Sigmoid colon (tissue), 7 donors: ENCODE data around the gene PSMD4. TPM values are rescaled to one million over a fixed set of nuclear protein-coding genes. Genes with fewer than 3 reads are reported as not detected.

ENCODE experiments used
- DNase-seq: peaks from one replicate; pipeline ENCODE4 v3.0.0-alpha.2; 2019
- H3K27ac ChIP-seq, 4 donors: fragments of 200-600 bp; sonication (generic); one replicate each; pipeline ENCODE4 v1.5.1; 2016 to 2019; ENCODE audit warnings: mild to moderate bottlenecking in 1 of 4
- H3K27me3 ChIP-seq, 3 donors: fragments of 200-600 bp; sonication (generic); one replicate each; pipeline ENCODE4 v1.5.1; 2019; ENCODE audit warnings: mild to moderate bottlenecking in 1 of 3
- H3K36me3 ChIP-seq, 4 donors: fragments of 200-600 bp; sonication (generic); one replicate each; pipeline ENCODE4 v1.5.1; 2016 to 2019
- H3K4me1 ChIP-seq, 4 donors: fragments of 200-600 bp; sonication (generic); one replicate each; pipeline ENCODE4 v1.5.1; 2017 to 2019
- H3K4me3 ChIP-seq, 4 donors: fragments of 200-600 bp; sonication (generic); one replicate each; pipeline ENCODE4 v1.5.1; 2017 to 2019; ENCODE audit warnings: mild to moderate bottlenecking in 2 of 4, moderate library complexity in 1 of 4
- H3K9me3 ChIP-seq, 4 donors: fragments of 200-600 bp in 3 of 4; sonication (generic) in 3 of 4; one replicate each; pipeline versions ENCODE4 v1.5.1 to v1.6.1; 2013 to 2019
- CTCF ChIP-seq, 4 experiments: fragments of 450-650 bp in 3 of 4; fragments of 200-600 bp in 1 of 4; IDR thresholded peaks; one replicate each; pipeline ENCODE4 v1.5.1; 2016 to 2019; ENCODE audit warnings: antibody characterized with exemption in 4 of 4, mild to moderate bottlenecking in 3 of 4, moderate library complexity in 2 of 4
- EP300 ChIP-seq, 4 donors: sonication (generic); formaldehyde crosslinking; IDR thresholded peaks; one replicate each; pipeline ENCODE4 v1.6.1; 2017; ENCODE audit warnings: antibody characterized with exemption in 4 of 4
- POLR2A ChIP-seq, 2 donors: fragments of 450-650 bp; IDR thresholded peaks; one replicate each; pipeline ENCODE4 v1.6.1; 2016; ENCODE audit warnings: antibody characterized with exemption in 2 of 2, mild to moderate bottlenecking in 2 of 2, moderate library complexity in 2 of 2
- POLR2AphosphoS5 ChIP-seq, 4 donors: sonication (generic); formaldehyde crosslinking; IDR thresholded peaks; one replicate each; pipeline ENCODE4 v1.6.1; 2017; ENCODE audit warnings: antibody characterized with exemption in 4 of 4
- WGBS, 2 donors: extraction: QIAGEN DNeasy Blood & Tissue Kit; methylation state at CpG; one replicate each; pipeline ENCODE4 v1.1.7; 2013; 5-methylcytosine and 5-hydroxymethylcytosine counted together
- intact Hi-C: fragments of 100-400 bp; cut with DNase I; formaldehyde crosslinking; loops from one replicate; pipeline ENCODE4 v1.15.1; 2023
- polyA plus RNA-seq, 3 donors: library from polyadenylated mRNA; stranded (reverse); fragments of 200-250 nt; gene quantifications; one replicate each; pipeline ENCODE4 v1.2.3, GENCODE V29; 2013
- total RNA-seq, 4 donors: library from RNA; depleted of rRNA; stranded (reverse); fragments of >200 nt; gene quantifications; one replicate each; pipeline ENCODE4 v1.1.0, GENCODE V29; 2016
- donor health status: healthy with polysubstance abuse.
- donor health status: Bipolar disorder and iron deficiency.
- donor health status: healthy.

PSMD4 gene
- total and polyA plus RNA-seq, 7 donors: 111 to 194 (median 153) TPM

- WGBS, 2 donors: 55 to 69% methylated on average over 2 of the region's 2 CpGs
- H3K27ac ChIP-seq: peak overlapping the region; percentile 97 to 99 (median 98)
- intact Hi-C loops: loop anchor here (5.0 kb wide), 4 partner anchors 43 to 173 kb away; partner anchors contain the start of genes PI4KB, POGZ, PSMB4 and RFX5
- H3K4me1 ChIP-seq: peaks cover 2 to 22% (median 21%) of the 10 kb centered on the region in 4 donors
- peak overlapping the region in 1 of 4 donors; percentile 73 for H3K4me3 ChIP-seq
- no peaks in the 10 kb centered on the region for H3K27me3 ChIP-seq
- no peaks in the 10 kb centered on the region for H3K9me3 ChIP-seq
- DNase-seq: no peak
- TF ChIP-seq EP300 (IDR thresholded peaks at IDR 0.05) (no peak), CTCF (IDR thresholded peaks at IDR 0.05) (no peak), POLR2AphosphoS5 (IDR thresholded peaks at IDR 0.05) (no peak), POLR2A (IDR thresholded peaks at IDR 0.05) (no peak)
- peaks cover 29 to 43% (median 32%) of the 10 kb centered on the region in 4 donors for H3K36me3 ChIP-seq
Measured at GRCh38 chr1:151284013-151284577, 29.6 kb downstream of the PSMD4 start.

- peaks cover 2 to 25% (median 16%) of the 10 kb centered on the region in 4 donors for H3K4me1 ChIP-seq
- no peaks in the 10 kb centered on the region for H3K27me3 ChIP-seq
- intact Hi-C loops: no loop called here
- no peak for DNase-seq
- no peak overlapping the region for H3K27ac ChIP-seq
- H3K36me3 ChIP-seq: peaks cover 51 to 70% (median 55%) of the 10 kb centered on the region in 4 donors
- H3K9me3 ChIP-seq: no peaks in the 10 kb centered on the region
- TF ChIP-seq CTCF (IDR thresholded peaks at IDR 0.05): no peak
- no peak for TF ChIP-seq POLR2A (IDR thresholded peaks at IDR 0.05)
- no peak for TF ChIP-seq EP300 (IDR thresholded peaks at IDR 0.05)
- no peak for TF ChIP-seq POLR2AphosphoS5 (IDR thresholded peaks at IDR 0.05)
- H3K4me3 ChIP-seq: no peak overlapping the region
- WGBS, 2 donors: 90% methylated on average over 10 of the region's 10 CpGs
Measured at GRCh38 chr1:151286619-151287340, 32.2 kb downstream of the PSMD4 start.

DNA sequence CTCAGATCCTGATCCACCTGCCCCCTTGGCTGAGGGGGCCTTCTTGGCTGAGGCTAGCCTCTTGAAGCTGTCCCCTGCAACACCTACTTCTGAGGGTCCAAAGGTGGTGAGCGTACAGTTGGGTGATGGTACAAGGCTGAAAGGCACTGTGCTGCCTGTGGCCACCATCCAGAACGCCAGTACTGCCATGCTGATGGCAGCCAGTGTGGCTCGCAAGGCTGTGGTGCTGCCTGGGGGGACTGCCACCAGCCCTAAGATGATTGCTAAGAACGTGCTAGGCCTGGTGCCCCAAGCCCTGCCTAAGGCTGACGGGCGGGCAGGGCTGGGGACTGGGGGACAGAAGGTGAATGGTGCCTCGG lies 32.8 kb downstream of the PSMD4 start:
- no peaks in the 10 kb centered on the region for H3K27me3 ChIP-seq
- TF ChIP-seq CTCF (IDR thresholded peaks at IDR 0.05): no peak
- no peak for TF ChIP-seq EP300 (IDR thresholded peaks at IDR 0.05)
- no peak for TF ChIP-seq POLR2A (IDR thresholded peaks at IDR 0.05)
- TF ChIP-seq POLR2AphosphoS5 (IDR thresholded peaks at IDR 0.05): no peak
- no peak for DNase-seq
- H3K4me1 ChIP-seq: peaks cover 2 to 25% (median 16%) of the 10 kb centered on the region in 4 donors
- H3K4me3 ChIP-seq: no peak overlapping the region
- no peaks in the 10 kb centered on the region for H3K9me3 ChIP-seq
- H3K36me3 ChIP-seq: peaks cover 52 to 75% (median 60%) of the 10 kb centered on the region in 4 donors
- 88 to 94% methylated on average over 7 of the region's 7 CpGs for WGBS, 2 donors
- intact Hi-C loops: no loop called here
- H3K27ac ChIP-seq: no peak overlapping the region

DNA sequence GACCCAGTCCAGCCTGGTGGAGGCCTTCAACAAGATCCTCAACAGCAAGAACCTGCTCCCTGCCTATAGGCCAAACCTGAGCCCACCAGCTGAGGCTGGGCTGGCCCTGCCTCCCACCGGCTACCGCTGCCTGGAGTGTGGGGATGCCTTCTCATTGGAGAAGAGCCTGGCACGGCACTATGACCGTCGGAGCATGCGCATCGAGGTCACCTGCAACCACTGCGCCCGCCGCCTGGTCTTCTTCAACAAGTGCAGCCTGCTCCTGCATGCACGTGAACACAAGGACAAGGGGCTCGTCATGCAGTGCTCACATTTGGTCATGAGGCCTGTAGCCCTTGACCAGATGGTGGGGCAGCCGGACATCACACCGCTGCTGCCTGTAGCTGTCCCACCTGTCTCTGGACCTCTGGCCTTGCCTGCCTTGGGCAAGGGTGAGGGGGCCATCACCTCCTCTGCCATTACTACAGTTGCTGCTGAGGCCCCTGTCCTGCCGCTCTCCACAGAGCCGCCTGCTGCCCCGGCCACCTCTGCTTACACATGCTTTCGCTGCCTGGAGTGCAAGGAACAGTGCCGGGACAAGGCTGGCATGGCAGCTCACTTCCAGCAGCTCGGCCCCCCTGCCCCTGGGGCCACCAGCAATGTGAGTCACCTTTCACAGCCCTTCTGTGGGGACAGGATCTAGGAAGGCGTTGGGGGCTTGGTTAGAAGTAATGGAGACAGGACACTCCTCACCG lies 33.4 kb downstream of the PSMD4 start:
- no peak overlapping the region for H3K27ac ChIP-seq
- H3K9me3 ChIP-seq: no peaks in the 10 kb centered on the region
- no peaks in the 10 kb centered on the region for H3K27me3 ChIP-seq
- intact Hi-C loops: no loop called here
- H3K36me3 ChIP-seq: peaks cover 58 to 81% (median 66%) of the 10 kb centered on the region in 4 donors
- H3K4me3 ChIP-seq: no peak overlapping the region
- TF ChIP-seq POLR2AphosphoS5 (IDR thresholded peaks at IDR 0.05) (peak in 1 of 4 donors; percentile 13), EP300 (IDR thresholded peaks at IDR 0.05) (no peak)
- WGBS, 2 donors: 95 to 96% methylated on average over 22 of the region's 22 CpGs
- H3K4me1 ChIP-seq: peaks cover 2 to 25% (median 14%) of the 10 kb centered on the region in 4 donors
- DNase-seq: no peak

GRCh38 chr1:151288502-151288901 lies 34.0 kb downstream of the PSMD4 start:
- Histone ChIP-seq H3K27me3 (no peaks in the 10 kb centered on the region), H3K27ac (no peak overlapping the region), H3K9me3 (no peaks in the 10 kb centered on the region), H3K4me1 (peaks cover 2 to 19% (median 9%) of the 10 kb centered on the region in 4 donors), H3K4me3 (no peak overlapping the region), H3K36me3 (peaks cover 62 to 87% (median 71%) of the 10 kb centered on the region in 4 donors)
- DNase-seq: no peak
- 88 to 93% methylated on average over 14 of the region's 14 CpGs for WGBS, 2 donors
- intact Hi-C loops: no loop called here
- TF ChIP-seq POLR2AphosphoS5 (IDR thresholded peaks at IDR 0.05) (no peak), POLR2A (IDR thresholded peaks at IDR 0.05) (no peak), EP300 (IDR thresholded peaks at IDR 0.05) (no peak), CTCF (IDR thresholded peaks at IDR 0.05) (no peak)
